Amygdala (tissue), 56 donors: Measurements from ENCODE around the gene CEP78.
"Not testable (repeated sequence)": the region's sequence is repeated elsewhere in the genome, so short reads cannot be mapped to it uniquely, and the experiment has no call there.

Experiments
- DNase-seq, 56 donors: peaks; one replicate each; lab custom pipeline; 2025; lab: John Stamatoyannopoulos, UW

The CEP78 gene, protein sequence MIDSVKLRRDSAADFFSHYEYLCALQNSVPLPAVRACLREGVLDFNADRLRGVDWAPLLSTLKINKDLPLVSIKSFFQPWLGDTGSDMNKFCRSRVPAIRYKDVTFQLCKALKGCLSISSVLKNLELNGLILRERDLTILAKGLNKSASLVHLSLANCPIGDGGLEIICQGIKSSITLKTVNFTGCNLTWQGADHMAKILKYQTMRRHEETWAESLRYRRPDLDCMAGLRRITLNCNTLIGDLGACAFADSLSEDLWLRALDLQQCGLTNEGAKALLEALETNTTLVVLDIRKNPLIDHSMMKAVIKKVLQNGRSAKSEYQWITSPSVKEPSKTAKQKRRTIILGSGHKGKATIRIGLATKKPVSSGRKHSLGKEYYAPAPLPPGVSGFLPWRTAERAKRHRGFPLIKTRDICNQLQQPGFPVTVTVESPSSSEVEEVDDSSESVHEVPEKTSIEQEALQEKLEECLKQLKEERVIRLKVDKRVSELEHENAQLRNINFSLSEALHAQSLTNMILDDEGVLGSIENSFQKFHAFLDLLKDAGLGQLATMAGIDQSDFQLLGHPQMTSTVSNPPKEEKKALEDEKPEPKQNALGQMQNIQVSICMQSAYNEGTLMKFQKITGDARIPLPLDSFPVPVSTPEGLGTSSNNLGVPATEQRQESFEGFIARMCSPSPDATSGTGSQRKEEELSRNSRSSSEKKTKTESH

GRCh38 chr9:78235762-78236550 is at the start of gene CEP78:
Gene CEP78, plus strand, starts transcription at chr9:78236075. Its CDS starts 276 bp downstream, at chr9:78236351.
- peak in 54 of 56 donors; percentile 27 to 90 (median 76) for DNase-seq

DNA sequence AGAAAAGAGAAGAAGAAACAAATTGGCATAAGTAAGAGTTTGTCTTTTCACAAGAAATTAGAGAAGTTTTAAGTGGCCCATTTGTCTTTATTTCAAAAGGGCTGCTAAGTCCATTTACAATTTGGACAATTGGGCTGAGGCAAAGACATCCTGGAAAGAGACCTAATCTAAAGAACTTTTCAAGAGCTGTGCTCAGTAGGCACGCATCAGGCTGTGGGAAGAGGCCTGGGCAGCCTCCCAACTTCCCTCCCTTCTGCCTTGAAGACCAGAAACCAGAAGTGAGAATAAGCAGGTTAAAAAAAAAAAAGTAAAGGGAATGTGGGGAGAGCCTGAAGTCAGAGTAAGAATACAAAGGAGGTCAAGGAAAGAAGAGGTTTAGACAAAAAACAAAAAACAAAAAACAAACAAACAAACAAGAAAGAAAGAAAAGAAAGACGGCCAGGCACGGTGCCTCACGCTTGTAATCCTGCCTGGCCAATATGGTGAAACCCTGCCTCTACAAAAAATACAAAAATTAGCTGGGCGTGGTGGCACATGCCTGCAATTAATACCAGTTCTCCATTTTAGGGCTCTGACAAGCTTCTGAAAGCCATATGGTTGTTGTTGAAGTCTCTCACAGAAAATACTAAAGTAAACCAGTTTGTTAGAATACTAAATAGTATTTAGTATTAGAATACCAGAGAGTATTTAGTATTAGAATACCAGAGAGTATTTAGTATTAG is 48.0 kb upstream of the CEP78 start:
- peak in 24 of 56 donors; percentile 1 to 36 (median 11) for DNase-seq

DNA sequence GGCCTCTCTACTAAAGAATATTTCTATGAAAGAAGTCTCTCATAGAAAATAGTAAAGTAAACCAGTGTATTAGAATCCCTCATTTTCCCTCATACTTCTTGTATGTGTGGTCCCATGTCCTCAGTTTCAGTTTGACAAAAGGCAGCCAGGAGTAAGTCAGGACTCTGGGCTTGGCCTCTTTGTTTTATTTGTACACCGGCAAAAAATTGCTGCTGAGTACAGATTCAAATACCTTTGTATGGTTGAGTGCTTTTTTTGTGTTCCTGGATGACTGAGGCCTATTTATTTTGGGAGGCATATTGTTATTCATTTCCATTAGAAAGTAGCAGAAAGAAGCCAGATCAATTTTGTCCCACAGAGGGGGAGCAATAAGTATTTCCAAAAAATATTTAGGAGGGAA is 47.3 kb upstream of the CEP78 start:
- DNase-seq, result no peak

GRCh38 chr9:78189001-78189400 is 46.9 kb upstream of the CEP78 start:
- DNase-seq, result no peak

- DNase-seq, result no peak
These were observed 46.4 kb upstream of the CEP78 start for GRCh38 chr9:78189461-78189860.

- no peak for DNase-seq
These were observed 43.9 kb upstream of the CEP78 start for GRCh38 chr9:78191931-78192330.

- no peak for DNase-seq
These were observed 39.6 kb upstream of the CEP78 start for GRCh38 chr9:78196258-78196657.

GRCh38 chr9:78201158-78201777 is 34.6 kb upstream of the CEP78 start:
- DNase-seq, result not testable (repeated sequence)

DNA sequence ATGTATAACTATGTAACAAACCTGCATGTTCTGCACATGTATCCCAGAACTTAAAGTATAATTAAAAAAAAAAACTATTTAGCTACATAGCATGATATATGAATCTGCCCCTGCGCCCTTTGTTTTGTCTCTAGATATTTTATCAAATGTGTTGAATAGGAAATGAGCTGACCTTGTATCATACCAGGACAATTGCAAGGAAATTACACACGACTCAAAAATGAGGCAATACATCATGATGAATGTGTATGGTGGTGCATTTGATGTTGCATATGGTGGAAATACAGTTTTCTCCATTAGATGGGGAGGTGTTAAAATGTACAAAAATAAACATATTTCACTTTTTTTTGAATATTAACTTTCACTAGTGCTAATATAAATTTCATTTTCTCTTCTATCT is 28.6 kb upstream of the CEP78 start:
- no peak for DNase-seq

DNA sequence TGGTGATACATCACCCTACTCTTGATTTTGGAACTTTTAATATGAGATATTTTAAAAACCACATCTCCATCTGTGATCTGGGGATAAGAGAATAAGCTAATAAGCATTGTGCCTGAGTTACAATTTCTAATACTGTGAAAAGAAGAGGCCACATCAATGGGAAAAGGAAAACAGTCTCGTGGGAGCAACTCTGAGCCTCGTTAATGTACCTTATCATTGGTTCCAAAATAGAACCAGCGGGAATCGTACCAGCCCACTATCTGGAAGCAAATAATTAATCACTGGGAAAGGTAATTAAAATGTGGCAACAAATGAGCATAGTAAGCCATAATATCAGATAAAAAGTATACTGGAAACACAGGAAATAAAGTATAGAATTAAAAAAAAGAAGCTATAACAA is 28.0 kb upstream of the CEP78 start:
- DNase-seq, result no peak

GRCh38 chr9:78209127-78209526 is 26.7 kb upstream of the CEP78 start:
- DNase-seq, result no peak

DNA sequence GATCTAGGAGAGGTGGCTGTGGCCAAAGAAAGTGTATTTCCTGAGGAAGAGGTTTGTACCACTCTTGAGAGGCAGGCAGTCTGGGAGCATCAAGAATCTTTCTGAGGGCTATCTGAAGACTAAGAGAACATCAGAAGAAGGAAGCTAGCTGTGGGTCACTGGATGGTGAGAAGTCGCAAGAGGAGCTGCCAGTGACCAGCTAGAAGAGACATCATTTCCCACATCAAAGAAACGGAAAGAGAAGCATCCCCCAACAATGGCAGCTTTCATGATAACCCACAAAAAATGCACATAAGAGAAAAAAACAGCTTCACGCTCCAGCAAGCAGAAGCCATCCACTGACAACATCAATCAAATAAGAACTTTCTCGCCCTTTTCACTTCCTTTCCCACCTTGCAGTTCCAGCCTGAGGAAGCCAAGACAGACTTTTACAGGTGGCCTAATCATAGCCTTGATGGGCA is 25.0 kb upstream of the CEP78 start:
- DNase-seq, result no peak

DNA sequence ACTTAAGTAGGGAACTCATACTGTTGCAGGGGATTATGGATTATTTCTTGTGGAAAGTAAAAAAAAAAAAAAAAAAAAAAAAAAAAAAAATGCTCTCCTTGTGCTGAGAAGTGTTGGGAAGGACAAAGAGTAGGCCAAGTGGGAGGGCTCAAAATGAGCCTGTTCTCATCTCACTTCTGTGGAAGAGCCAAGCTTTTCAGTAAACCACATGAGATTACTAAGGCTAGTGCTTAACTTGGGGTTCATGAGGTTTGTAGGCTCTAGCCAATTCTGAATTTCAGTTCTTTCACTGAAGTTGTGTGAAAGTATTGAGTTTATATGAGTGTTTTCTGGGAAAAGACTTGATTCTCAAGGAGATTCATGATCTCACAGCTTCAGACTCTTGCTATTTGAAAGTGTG is 23.0 kb upstream of the CEP78 start:
- no peak for DNase-seq

DNA sequence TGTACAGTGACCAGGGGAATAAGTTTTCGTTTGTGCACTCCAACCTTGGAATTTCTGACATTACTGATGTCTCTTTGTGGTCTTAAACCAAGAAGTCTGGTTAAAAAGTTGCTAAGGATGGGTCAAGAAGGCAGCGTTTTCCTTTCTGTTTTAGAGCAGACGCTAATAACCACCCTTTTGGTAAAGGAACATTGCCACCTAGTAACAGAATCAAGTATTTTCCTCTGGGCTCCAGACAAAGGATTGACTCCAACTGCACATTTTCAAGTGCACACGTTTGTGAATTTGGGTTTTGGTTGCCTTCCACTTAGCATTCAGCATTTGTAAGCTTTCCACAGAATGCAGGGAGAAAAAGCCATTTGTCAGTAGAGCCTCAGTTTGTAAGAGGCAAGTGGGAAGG is 22.2 kb upstream of the CEP78 start:
- DNase-seq, result peak in 18 of 56 donors; percentile 5 to 60 (median 14)

DNA sequence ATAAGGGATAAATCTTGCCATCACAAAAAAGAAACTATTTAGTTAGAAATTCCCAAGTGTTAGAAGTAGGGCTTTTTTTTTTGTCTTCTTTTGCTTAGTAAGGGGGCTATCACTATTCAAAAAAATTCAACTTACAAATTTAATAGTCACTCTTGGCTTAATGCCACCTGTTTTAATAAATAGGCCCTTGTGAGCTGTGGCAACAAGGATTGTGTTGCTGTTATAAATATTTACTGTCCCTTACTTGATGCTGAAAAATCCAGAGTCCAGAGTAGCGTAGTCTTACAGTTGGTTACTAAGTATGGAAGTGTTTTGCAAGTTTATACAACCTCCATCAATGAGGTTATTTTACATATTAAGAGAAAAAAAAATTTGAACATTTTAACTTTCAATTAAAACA is 21.4 kb upstream of the CEP78 start:
- DNase-seq, result no peak

DNA sequence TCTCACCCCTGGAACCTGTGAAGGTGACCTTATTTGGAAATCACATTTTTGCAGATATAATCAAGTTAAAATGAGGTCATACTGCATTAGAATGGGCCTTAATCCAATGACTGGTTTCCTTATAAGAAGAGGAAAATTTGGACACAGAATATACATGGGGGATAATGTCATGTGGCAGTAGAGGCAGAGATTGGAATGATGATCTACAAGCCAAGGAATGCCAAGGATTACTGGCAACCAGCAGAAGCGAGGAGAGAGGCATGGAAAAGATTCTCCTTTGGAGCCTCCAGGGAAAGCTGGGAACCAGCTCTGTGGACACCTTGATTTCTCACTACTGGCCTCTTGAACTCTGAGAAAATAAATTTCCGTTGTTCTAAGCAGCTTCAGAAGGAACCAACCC is 20.2 kb upstream of the CEP78 start:
- no peak for DNase-seq

DNA sequence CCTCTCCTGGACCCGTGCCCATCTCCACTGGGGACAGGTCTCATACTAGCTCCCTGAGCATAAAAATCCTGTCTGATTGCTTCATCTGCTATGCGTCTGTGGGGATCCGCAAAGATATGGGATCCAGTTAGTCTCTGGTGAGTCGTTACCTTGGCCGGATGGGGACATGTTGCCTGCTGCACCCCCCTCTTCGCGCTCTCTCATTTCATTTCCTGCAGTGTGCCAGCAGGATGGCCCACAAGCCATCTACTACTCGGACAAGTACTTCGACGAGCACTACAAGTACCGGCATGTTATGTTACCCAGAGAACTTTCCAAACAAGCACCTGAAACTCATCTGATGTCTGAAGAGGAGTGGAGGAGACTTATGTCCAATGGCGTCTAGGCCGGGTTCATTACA is 17.0 kb upstream of the CEP78 start:
- no peak for DNase-seq

DNA sequence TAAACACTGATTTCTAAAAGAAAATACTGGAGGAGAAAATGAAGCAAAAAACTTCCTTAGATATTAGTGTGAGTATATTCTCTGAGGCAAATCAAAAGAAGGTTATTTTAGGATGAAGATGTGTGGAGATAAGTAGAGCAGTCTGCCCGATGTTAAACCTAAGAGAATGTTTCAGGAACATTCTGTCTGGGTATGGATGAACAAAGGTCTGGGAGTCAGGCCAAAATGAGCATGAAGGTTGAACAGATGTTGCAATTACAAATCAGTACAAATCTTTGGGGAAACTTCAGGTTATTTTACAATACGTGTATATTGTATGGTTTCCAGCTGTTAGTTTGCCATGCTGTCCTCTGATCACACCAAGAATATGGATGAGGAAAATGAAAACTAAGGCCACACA is 14.4 kb upstream of the CEP78 start:
- DNase-seq, result no peak

GRCh38 chr9:78221841-78222240 is 14.0 kb upstream of the CEP78 start:
- DNase-seq, result not testable (repeated sequence)

DNA sequence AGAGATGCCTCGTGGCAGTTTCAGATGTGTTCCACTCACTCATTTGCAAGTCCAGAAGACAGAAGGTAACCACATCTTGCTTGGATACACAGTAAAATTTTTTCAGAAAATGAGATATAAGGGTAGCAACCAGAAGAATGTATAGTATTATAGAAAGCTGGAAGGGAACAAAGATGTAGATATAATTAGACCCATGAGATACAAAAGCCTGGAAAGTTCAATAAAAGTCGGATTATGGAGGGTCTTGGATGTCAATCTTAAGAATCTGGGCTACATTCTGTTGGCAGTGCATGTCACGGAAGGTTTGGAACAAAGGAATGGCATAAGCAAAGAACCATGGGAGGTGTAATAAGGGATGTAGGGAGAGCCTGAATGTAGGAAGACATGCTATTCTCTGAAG is 5.1 kb upstream of the CEP78 start:
- DNase-seq, result no peak
